Ecto neural progenitor cell (in vitro differentiated cells): ENCODE results near the gene GAMT.
"Not testable (repeated sequence)": the region's sequence is repeated elsewhere in the genome, so short reads cannot be mapped to it uniquely, and the experiment has no call there.

Source experiments
- DNase-seq: peaks from one replicate; pipeline ENCODE4 v3.0.0-alpha.2; 2018; ENCODE audit warnings: low spot score

The GAMT gene

DNA sequence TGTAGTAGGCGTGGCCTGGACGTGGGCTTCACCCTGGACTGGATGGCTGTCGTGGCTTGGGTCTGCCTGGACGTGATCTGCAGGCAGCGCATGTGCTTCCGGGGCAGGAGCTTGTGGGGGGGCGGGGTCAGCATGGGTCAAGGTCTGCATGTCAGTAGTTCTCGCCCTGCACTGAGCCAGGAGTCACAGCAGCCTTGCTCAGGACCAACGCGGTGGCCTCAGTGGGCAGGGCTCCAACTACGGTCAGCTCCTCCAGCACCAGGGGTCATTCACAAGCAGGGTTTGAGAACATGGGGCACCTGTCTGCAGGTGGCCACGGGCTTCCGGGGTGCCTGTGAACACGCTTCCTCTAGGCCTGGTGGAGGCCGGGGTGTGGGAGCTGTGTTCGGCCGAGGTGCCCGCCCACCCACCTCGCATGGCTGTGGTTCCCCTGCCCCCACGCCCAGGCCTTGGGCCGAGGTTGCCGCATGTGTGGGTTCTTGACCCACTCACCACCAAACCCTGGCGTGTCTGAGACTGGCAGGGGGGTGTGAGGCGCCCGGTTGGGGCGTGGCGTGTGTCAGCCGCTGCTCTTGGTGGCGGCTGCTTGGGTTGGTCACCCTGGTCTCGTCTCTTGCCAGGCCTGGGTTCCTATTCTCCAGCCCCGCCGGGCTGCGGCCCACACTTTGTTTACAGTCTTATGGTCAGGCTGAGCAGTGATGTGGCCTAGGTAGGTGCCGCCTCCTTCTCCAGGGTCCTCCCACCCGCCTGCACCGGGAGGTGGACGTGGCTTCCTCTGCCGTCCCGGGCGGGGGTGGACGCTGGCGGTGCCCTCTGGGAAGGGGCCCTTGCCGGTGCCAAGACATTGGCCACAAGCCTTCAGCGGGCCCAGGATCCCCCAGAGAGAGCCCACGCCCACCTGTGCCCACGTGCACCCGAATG, 32.0 kb upstream of the GAMT start:
- no peak for DNase-seq

DNA sequence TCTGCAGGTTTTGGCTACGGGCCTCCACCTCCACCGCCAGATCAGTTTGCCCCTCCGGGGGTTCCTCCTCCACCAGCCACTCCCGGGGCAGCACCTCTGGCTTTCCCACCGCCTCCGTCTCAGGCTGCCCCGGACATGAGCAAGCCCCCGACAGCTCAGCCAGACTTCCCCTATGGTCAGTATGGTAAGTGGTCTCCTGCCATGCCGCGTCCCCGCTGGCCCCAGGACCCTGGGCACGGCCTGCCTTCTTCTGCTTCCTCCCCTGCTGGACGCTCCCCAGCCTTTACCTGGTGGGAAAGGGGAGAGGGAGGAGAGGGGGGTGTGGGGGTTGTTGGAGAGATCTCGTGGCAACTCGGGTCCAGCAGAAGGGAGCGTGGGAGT, 31.2 kb upstream of the GAMT start:
- no peak for DNase-seq

DNA sequence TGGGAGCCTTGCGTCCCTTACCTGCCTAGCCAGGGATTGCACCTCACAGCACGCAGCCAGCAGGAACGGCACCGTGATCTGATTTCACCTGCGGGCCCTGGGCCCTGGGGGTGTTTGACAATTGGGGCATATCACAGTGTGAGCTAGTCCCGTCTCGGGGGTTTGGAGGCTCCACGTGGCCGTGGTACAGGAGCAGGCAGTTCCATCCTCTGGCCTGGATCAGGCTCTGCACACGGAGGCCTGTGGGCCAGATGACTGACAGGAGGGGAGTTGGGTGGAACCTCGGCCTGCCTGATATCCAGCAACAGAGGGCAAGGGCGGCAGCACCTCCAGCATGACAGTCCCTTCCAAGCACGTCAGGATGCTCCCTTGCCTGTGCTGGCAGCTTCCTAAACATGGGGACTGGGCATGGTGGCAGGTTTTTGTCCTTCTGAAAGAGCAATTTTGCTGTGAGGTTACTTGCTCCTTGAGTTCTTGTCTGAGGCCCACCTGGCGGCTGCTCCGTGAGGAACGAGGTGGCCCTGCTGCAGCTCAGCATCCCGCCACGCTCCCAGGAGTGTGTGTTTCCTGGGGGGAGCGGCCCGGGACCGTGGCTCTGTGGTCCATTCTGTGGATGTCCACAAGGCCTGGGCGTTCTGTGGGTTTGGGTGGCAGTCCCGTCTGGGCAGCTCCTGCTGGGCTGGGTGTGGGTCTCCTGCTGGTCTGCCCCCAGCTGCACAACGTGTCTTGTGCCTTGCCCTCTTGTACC, 30.6 kb upstream of the GAMT start:
- DNase-seq = no peak

DNA sequence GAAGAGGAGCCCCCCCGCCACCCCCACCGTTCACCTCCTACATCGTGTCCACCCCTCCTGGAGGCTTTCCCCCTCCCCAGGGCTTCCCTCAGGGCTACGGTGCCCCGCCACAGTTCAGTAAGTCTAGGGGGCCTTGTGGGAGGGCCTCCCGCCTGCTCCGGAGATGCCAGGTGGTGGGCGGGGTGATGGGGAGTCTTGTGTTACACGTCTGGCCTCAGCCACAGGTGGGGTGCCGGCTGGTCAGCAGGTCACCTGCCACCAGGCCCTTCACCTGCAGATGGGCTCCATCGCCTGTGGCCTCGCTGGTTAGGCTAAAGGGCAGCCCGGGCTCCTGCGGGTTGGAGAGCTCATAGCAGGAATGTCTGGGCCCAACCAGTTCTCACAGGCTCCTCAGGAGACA, 28.9 kb upstream of the GAMT start:
- DNase-seq = no peak

DNA sequence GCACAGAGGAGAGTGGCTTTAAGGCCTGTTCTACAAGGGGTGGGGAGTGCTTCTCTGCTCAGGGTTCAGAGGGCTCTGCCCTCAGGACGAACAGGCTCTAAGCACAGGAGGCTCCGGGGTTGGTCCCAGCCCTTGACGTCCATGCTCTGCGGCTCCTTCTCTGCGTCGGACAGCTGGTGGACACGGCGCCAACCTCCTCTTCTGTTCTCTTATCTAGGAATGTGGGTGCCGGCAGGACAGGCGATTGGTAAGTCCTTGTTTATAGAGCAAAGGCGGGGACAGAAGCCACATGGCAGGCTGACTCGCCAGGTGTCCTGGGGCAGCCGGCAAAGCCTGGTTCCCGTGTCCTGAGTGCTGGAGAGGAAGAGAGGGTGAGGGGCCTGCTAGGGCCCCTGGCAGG, 28.4 kb upstream of the GAMT start:
- no peak for DNase-seq

DNA sequence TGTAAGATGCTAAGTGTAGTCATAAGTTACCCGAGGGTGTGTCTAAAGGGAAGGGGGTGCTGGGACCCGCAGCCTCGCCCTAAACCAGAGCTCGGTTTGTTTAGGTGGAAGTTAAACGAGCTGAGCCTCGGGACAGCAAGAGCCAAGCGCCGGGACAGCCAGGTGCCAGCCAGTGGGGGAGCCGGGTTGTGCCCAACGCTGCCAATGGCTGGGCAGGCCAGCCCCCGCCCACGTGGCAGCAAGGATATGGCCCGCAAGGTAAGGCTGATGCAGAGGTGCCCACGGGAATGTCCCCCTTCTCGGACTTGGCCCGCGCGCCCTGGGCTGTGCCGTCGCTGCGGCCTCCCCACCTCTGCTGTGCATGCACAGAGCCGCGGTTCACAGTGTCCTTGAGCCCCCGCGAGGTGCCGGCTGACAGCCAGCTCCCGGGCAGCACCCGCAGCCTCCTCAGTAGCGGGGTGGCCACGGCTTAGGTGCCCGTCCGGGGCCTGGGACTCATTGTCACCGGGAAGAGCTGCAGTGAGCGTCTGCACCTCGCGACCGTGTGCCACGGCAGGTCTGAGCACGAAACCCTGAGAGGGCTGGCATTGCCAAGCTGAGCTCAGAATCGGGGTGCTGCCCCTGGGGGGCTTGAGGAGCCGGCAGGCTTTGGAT, 27.5 kb upstream of the GAMT start:
- no peak for DNase-seq

DNA sequence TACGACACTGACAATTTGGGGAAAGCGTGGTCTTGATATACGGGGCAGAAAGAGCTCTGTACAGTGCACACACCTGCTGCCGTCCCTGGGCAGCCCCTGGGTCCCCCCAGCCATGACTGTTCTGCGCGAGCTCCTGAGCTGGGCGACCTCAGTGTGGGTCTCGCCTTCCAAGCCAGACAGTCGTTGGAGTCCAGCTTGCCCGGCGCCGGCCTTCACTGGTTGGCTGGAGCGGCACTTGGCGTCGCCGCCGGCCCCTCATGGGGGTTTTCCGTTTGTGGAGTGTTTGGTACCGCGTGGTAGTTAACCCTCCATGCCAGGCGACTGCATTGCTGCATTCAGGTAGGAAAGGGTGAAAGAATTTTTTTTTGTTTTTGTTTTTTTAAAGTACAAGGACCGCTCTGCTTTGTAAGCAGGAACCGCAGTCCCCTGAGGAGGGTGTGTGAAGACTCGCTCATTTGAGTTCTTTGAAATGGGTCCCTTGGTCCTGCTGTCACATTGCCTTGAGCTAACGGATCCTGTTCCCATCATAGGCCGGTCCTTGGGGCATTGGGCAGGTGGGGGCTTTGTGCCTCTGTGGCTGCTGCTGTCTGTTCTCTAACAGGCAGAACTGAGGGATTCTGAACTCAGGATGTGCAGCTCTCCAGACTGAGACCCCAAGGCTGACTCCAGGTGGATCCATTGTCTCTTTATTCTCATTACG, 26.0 kb upstream of the GAMT start:
- no peak for DNase-seq

DNA sequence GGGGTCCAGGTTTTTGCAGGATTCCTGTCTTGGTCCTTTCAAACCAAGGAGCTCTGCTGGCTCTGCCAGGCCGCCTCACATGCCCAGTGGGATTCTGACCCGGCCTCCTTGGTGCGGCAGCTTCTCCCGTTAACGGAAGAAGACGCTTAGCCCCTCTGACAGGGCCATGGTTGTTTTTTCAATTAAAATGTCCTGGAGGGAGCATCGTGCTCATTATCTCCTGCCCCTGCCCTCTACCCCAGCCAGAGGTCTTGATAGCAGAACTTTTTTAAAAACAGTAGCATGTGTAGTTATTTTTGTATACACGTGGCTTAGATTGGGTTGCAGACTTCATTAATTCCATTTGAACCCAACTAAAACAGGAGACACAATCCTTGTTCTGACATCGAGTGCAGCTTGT, 25.4 kb upstream of the GAMT start:
- no peak for DNase-seq

DNA sequence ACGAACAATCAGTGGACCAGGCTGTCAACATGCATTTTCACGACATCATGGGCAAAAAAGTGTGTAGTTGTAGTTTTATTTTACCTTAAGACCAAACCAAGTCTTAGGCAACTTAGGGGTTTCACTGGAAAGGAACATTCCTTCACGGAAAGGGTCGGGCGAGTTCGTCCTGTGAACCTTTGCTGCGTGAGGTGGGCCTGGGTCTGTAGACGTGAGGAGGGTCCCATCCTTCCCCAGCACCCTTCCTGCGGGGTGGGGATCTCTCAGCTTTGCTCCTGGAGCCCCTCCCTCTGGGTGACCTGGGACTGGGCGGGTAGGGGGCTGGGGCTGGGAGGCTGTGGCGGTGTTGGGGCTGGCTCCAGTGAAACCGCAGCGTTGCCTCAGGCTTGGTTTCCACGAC, 24.6 kb upstream of the GAMT start:
- DNase-seq = no peak

DNA sequence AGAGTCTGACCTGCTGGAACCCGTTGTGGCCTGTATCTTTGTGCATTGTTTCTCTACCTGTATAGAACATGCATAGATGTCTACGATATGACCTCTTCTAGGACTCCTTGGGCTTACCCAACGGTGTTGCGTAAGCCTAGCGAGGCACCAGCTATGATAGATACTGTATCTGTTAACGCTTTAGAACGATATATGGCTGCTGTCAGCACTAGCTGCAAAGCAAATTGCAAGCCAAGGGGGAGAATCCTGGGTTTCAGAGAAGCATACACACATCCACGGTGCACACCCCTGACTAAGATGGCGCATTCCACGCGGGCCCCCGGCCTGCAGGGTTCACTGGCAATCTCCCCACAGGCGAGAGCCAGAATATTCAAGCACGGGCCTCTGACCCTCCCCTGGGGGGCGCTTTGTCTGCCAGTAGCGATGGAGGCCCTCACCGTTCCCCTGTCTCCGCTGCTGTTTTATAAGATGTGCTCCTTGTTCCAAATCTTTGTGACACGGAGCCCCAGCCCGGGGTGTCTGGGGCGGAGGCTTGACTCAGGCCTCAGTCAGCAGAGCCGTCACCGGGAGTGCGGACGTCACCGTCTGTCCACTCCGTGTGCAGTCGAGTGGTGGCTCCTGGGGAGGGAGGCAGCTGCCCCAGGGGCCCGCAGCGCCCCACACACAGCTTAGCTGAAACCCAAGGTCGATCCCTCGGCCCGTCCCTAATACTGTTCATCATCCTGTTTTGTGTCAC, 23.9 kb upstream of the GAMT start:
- DNase-seq = no peak

DNA sequence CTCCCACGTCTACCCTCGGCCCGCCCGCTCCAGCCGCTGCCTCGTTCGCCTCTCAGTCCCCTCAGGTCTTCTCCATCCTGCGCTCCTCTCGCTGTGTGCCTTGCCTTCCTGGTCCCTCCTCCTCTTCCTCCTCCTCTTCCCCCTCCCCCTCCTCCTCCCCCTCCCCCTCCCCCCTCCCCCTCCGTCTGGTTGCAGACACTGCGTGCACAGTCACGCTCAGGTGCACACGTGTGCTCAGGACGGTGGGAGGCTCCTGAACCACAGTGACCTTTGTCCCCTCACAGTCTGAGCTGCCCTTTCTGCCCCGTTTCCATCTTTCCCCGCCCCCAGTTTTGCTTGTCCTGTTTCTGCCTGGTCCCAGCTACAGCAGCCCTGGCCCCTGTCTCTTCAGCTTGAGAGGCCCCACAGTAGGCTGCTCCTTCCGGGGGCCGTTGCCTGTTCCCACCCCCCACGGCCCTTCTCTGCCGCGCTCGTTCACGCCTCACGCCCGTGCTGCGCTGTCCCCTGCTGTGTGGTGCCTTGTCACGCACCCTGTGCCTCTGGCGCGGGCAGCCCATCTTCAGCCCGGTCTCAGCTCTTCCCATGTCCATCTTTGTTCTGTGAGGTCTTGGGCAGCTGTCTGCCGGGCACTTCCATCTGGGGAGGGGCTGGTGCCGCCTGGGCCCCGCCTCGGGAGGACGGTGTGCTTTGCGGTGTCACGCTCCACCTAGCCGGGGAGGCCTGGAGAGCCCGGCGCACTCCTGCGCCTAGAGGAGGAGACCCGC, 23.0 kb upstream of the GAMT start:
- DNase-seq = no peak

DNA sequence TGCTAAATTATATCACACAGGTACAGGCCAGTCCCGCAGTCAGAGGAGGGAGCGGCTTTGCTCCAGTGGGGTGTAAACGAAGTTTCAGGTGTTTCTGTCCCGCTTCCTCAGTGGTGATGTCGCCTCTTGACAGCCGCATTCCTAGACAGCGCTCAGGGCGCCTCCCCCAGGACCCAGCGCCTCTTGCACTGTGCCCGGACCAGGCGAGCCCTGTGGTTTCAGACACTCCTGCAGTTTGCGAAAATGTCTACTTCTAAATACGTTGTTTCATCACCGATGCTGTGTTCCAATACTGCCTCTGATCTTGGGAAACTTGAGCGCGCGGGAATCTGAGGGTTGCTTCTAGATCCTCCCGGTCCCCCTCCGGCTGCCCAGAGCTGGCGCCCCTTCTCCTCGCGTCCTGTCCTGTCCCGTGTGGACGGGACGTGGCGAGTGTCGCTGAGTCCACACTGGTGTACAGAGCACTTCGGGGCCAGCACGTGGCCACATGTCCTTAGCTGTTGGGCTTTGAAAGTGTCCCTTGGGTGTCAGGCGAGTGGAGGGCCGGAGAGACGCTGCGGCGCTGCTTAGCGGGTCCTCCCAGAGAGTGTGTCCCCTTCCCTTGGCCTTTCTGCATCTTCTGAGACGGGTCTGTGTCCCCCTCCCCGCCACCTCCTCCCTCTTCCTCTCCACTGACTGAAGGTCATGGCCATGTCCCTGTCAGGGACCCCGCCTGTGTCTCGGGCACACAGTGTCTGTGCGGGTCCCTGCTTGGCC, 22.3 kb upstream of the GAMT start:
- no peak for DNase-seq

DNA sequence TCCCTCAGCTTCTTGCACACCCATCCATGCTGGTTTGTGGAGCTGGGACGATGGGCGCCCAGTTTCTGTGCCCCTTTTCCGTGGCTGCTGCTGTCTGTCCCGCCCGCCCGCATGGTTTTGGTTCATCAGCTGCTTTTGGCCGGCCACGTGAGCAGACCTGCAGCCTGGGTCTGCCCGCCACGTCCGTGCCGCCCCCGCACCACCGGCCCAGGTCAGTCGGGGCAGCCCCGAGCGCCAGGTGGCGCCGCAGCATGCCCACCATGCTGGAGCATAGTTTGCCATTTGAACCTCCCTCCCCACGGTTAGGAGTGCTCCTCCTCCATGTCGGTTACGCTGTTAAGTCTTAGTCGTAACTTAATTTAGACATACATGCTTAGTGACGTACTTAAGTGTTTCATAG, 21.6 kb upstream of the GAMT start:
- DNase-seq = no peak

DNA sequence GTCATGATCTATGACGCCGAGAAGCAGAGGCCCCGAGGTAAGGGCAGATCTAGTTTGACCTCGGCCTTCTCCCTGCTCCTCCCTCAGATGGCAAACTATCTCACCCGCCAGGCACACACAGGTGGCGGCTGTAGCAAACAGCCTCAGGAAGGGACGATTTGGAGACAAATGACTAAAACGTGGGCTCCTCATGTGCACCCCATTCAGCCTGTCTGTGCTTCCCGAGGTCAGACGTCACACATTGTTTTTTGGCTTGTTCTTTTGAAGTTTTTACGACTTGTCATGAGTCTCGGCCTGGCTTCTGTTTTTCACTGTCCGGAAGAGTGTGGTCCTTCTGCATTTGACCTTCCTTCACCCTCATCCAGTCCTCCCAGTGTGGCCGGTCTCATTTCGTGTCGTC, 21.0 kb upstream of the GAMT start:
- DNase-seq = no peak

DNA sequence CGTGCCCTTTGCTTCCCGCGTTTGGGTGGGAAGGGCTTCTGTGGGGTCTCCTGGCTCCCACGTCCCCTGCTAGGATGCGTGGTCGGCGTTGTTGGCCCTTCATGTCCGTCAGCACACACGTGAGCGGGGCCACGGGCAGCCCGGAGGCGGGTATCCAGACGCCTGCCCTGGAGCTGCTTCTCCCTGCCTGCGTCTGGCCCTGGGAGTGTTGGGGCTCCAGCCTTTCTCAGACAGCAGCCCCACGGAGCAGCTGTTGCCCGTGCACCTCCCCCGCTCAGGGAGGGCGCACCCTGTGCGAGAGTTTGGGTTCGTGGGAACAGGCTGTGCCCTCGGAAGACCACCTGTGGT, 20.6 kb upstream of the GAMT start:
- DNase-seq = no peak

DNA sequence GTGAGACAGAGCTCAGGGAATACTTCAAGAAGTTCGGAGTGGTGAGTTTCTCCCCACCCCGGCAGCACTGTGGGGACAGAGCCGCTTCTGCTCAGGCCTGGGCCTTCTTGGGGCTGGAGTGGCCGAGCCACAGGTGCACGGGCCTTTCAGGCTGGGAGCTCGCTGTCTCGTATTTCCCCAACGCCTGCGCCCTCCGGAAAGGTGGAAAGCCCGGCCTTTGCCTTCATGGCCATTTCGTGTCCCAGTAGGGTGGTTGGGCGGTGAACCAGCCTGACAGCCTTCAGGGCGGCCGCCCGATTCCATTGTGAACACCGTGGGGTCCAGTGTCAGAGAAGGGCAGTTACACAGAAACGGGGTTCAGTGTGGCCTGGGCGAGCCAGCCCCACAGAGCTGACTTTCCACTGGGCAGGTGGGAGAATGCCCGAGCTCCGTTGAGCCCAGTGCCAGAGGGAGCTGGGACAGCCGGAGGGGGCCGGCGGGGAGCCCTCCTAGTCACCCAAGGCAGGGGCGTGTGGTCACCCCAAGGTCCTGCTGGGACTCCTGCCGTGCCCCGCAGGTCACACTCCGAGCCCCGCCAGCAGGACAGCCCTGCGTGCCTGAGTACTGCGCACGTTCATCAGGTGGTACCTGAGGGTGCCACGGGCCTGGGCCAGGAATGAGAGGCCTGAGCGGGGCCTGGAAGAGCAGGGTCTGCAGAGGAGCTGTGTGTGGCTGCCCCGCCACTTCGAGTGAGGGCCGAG, 20.0 kb upstream of the GAMT start:
- DNase-seq = no peak

DNA sequence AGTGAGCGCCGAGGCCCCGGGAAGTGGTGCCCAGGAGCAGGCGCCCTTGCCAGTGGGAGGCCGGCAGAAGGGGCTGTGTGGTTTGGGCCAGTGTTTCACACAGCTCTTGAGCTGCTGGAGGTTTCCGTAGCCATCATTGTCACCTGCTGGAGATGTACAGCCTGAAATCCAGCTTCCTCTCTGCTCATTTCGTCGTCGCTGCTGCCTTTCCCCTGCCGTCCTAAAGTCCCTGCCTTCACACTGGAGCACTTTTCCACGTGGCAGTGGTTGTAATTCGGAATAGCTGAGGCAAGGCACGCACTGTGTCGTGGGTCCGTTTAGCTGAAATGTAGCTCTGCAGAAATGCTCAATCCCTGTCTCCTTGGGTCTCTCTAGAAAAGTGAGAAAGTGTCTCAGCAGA, 19.2 kb upstream of the GAMT start:
- no peak for DNase-seq

DNA sequence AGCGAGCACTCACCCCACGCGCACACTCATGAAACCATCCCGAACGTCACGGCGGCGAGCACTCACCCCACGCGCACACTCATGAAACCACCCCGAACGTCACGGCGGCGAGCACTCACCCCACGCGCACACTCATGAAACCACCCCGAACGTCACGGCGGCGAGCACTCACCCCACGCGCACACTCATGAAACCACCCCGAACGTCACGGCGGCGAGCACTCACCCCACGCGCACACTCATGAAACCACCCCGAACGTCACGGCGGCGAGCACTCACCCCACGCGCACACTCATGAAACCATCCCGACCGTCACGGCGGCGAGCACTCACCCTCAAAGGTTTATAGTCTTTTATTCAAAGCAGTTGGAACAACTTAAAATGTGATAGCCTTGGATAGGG, 18.7 kb upstream of the GAMT start:
- not testable (repeated sequence) for DNase-seq

DNA sequence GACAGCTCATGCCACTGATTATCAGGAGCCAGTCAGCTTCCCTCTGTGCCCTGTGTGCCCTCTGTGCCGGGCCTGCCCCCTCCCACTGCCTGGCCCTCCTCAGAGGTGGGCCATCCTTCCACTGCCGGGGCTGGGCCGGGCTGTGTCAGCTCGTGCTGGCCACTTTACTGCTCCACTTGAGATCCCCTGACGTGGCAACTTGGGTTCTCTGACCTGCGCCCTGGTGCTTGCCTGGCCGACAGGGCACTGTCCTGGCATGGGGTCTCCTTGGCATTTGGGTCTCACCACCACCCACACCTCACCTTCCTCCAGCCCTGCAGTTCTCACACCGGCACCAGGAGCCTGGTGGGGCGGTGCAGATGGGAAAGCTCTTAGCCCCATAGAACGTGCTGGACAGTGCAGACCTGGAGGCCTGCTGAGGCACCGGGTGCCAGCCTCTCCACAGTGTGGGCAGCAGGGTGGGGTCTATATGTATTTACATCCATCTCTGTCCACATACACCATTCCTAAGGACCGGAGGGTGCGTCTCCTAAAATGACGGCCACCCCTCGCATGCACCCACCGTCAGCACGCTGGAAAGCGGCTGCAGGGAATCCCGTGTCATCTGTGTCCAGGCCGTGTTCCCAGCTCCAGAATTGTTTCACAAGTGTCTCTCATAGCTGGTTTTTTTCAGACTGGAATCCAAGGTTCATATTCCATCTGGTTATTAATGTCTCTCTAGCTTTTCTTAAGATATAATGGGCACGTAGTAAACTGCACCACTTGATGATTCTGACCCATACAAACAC, 17.8 kb upstream of the GAMT start:
- DNase-seq = no peak
